OCI-LY3 (cell line): ENCODE measurements around the gene FBXO33.

Experiments used
- H2AFZ ChIP-seq: fragments of 200-600, 300-600 bp; shearing (Covaris generic); 2 replicates; pipeline ENCODE4 v1.6.0; 2014; ENCODE audit warnings: antibody characterized with exemption, low read depth, low read length
- H3K27ac ChIP-seq: fragments of 200-600, 300-600 bp; sonication (generic); 2 replicates; pipeline ENCODE4 v1.5.1; 2014; ENCODE audit warnings: mild to moderate bottlenecking, low read length, moderate library complexity, mixed read lengths
- H3K27me3 ChIP-seq: fragments of 200-600, 300-600 bp; sonication (generic); 2 replicates; pipeline ENCODE4 v1.6.1; 2014; ENCODE audit warnings: low read depth, low read length, mixed read lengths
- H3K36me3 ChIP-seq: fragments of 200-600, 300-600 bp; sonication (generic); replicated peaks from 2 replicates; pipeline ENCODE3; 2014; ENCODE audit warnings: low read depth, low read length, mixed read lengths
- H3K4me1 ChIP-seq: fragments of 300-600, 200-600 bp; sonication (generic); 2 replicates; pipeline ENCODE4 v1.6.1; 2014; ENCODE audit warnings: low read length, mixed read lengths
- H3K4me2 ChIP-seq: fragments of 200-600, 300-600 bp; sonication (generic); 2 replicates; pipeline ENCODE4 v1.6.1; 2014; ENCODE audit warnings: low read length, mixed read lengths
- H3K4me3 ChIP-seq: fragments of 300-600, 200-600 bp; sonication (generic); 2 replicates; pipeline ENCODE4 v1.5.1; 2014; ENCODE audit warnings: antibody characterized with exemption, mild to moderate bottlenecking, low read length, moderate library complexity
- H3K79me2 ChIP-seq: fragments of 300-600, 200-600 bp; shearing (Covaris generic); 2 replicates; pipeline ENCODE4 v1.6.1; 2014; ENCODE audit warnings: mild to moderate bottlenecking, low read length, mixed read lengths
- H3K9ac ChIP-seq: fragments of 300-600, 200-600 bp; shearing (Covaris generic); 2 replicates; pipeline ENCODE4 v1.6.0; 2014; ENCODE audit warnings: mild to moderate bottlenecking, low read length, moderate library complexity
- H3K9me3 ChIP-seq: fragments of 200-600, 300-600 bp; shearing (Covaris generic); 2 replicates; pipeline ENCODE4 v1.6.1; 2014; ENCODE audit warnings: low read length, mixed read lengths; ENCODE audit not compliant: insufficient read depth
- H4K20me1 ChIP-seq: fragments of 200-600, 300-600 bp; sonication (generic); 2 replicates; pipeline ENCODE4 v1.6.1; 2016; ENCODE audit warnings: low read length, mixed read lengths; ENCODE audit not compliant: insufficient read depth
- EZH2phosphoT487 ChIP-seq: fragments of 200-600 bp; shearing (Covaris generic); IDR thresholded peaks from 2 replicates; pipeline ENCODE4 v1.6.1; 2018; ENCODE audit warnings: antibody characterized with exemption, mixed run types, low read depth
- TF ChIP-seq, protein P1 (sequence below): fragments of 200-600, 300-600 bp; sonication (generic); IDR thresholded peaks from 2 replicates; pipeline ENCODE4 v1.5.1; 2014; ENCODE audit warnings: antibody characterized with exemption, low read length, low read depth

The FBXO33 gene

GRCh38 chr14:39351708-39352107, 80.5 kb downstream of the FBXO33 start:
- Histone ChIP-seq H3K36me3 (peaks cover 6% of the 10 kb centered on the region), H3K9ac (no peak overlapping the region), H2AFZ (no peak overlapping the region), H3K4me1 (peaks cover 10% of the 10 kb centered on the region; the same call in 1 of the 2 replicates), H3K27me3 (no peaks in the 10 kb centered on the region), H3K4me3 (no peak overlapping the region), H4K20me1 (no peaks in the 10 kb centered on the region), H3K79me2 (no peaks in the 10 kb centered on the region), H3K9me3 (no peaks in the 10 kb centered on the region), H3K4me2 (no peak overlapping the region), H3K27ac (no peak overlapping the region)
- no peak for TF ChIP-seq EZH2phosphoT487
- TF ChIP-seq, protein P1, sequence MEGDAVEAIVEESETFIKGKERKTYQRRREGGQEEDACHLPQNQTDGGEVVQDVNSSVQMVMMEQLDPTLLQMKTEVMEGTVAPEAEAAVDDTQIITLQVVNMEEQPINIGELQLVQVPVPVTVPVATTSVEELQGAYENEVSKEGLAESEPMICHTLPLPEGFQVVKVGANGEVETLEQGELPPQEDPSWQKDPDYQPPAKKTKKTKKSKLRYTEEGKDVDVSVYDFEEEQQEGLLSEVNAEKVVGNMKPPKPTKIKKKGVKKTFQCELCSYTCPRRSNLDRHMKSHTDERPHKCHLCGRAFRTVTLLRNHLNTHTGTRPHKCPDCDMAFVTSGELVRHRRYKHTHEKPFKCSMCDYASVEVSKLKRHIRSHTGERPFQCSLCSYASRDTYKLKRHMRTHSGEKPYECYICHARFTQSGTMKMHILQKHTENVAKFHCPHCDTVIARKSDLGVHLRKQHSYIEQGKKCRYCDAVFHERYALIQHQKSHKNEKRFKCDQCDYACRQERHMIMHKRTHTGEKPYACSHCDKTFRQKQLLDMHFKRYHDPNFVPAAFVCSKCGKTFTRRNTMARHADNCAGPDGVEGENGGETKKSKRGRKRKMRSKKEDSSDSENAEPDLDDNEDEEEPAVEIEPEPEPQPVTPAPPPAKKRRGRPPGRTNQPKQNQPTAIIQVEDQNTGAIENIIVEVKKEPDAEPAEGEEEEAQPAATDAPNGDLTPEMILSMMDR, result no peak

GRCh38 chr14:39350866-39351265, 81.4 kb downstream of the FBXO33 start:
- no peaks in the 10 kb centered on the region for H3K79me2 ChIP-seq
- no peaks in the 10 kb centered on the region for H3K27me3 ChIP-seq
- no peak overlapping the region for H2AFZ ChIP-seq
- no peak for TF ChIP-seq EZH2phosphoT487
- TF ChIP-seq, protein P1, result no peak
- peaks cover 10% of the 10 kb centered on the region; the same call in 1 of the 2 replicates for H3K4me1 ChIP-seq
- no peaks in the 10 kb centered on the region for H3K9me3 ChIP-seq
- peaks cover 6% of the 10 kb centered on the region for H3K36me3 ChIP-seq
- H3K9ac ChIP-seq, result no peak overlapping the region
- H3K27ac ChIP-seq, result no peak overlapping the region
- H3K4me2 ChIP-seq, result no peak overlapping the region
- H4K20me1 ChIP-seq, result no peaks in the 10 kb centered on the region
- no peak overlapping the region for H3K4me3 ChIP-seq
